Posterior cingulate gyrus (tissue), 11 donors: ENCODE data around the gene FAM181B.

ENCODE experiments used
- DNase-seq, 10 donors: peaks; one replicate each; pipeline versions ENCODE4 v3.0.0 to v3.0.0-alpha.2; 2020 to 2021; ENCODE audit warnings: mixed read lengths in 3 of 10
- intact Hi-C: fragments of 100-400 bp; cut with DNase I; formaldehyde crosslinking; loops from one replicate; pipeline ENCODE4 v1.15.1; 2023

Gene FAM181B

GRCh38 chr11:82732734-82733443 lies 775 bp downstream of the FAM181B start:
- intact Hi-C loops: loop anchor here (5.0 kb wide), 2 partner anchors 114 to 129 kb away; no protein-coding TSS in a partner anchor
- peak in 4 of 10 donors; percentile 69 to 91 (median 76) for DNase-seq

GRCh38 chr11:82732348-82732733 lies 1.3 kb downstream of the FAM181B start:
- DNase-seq: peak in 3 of 10 donors; percentile 35 to 84 (median 83)
- intact Hi-C loops: loop anchor here (5.0 kb wide), 2 partner anchors 115 to 130 kb away; no protein-coding TSS in a partner anchor

- intact Hi-C loops: loop anchor here (5.0 kb wide), 2 partner anchors 116 to 131 kb away; no protein-coding TSS in a partner anchor
Measured at GRCh38 chr11:82731691-82732277, 1.9 kb downstream of the FAM181B start.

GRCh38 chr11:82730754-82731153 lies 2.9 kb downstream of the FAM181B start:
- DNase-seq: no peak
- intact Hi-C loops: loop anchor here (5.0 kb wide), 2 partner anchors 117 to 132 kb away; no protein-coding TSS in a partner anchor

More at GRCh38 chr11:82731691-82732277, 1.9 kb downstream of the FAM181B start:
- DNase-seq: peak in 1 of 10 donors; percentile 44

GRCh38 chr11:82730286-82730685 lies 3.4 kb downstream of the FAM181B start:
- intact Hi-C loops: loop anchor here (5.0 kb wide), 2 partner anchors 117 to 132 kb away; no protein-coding TSS in a partner anchor
- DNase-seq: no peak

GRCh38 chr11:82724026-82724425 lies 9.6 kb downstream of the FAM181B start:
- DNase-seq: no peak
- intact Hi-C loops: no loop called here

- intact Hi-C loops: no loop called here
- DNase-seq: no peak
Measured at GRCh38 chr11:82722231-82722630, 11.4 kb downstream of the FAM181B start.

- peak in 1 of 10 donors; percentile 50 for DNase-seq
- intact Hi-C loops: no loop called here
Measured at GRCh38 chr11:82720267-82721065, 13.2 kb downstream of the FAM181B start.

- intact Hi-C loops: loop anchor here (2.0 kb wide), 1 partner anchor 181 kb away; the partner anchor contains the start of genes DDIAS and PRCP
- peak in 8 of 10 donors; percentile 39 to 93 (median 57) for DNase-seq
Measured at GRCh38 chr11:82719361-82720105, 14.1 kb downstream of the FAM181B start.

- DNase-seq: no peak
- intact Hi-C loops: loop anchor here (1.0 to 2.0 kb wide), 2 partner anchors 145 to 182 kb away; partner anchors contain the start of genes DDIAS and PRCP
Measured at GRCh38 chr11:82718821-82719220, 14.8 kb downstream of the FAM181B start.

GRCh38 chr11:82718307-82718706 lies 15.4 kb downstream of the FAM181B start:
- peak in 9 of 10 donors; percentile 37 to 90 (median 47) for DNase-seq
- intact Hi-C loops: loop anchor here (1.0 to 2.0 kb wide), 2 partner anchors 146 to 182 kb away; partner anchors contain the start of genes DDIAS and PRCP

- intact Hi-C loops: no loop called here
- DNase-seq: no peak
Measured at GRCh38 chr11:82714346-82715174, 19.1 kb downstream of the FAM181B start.

- intact Hi-C loops: no loop called here
Measured at GRCh38 chr11:82711648-82712047, 22.0 kb downstream of the FAM181B start.

GRCh38 chr11:82703796-82704195 lies 29.9 kb downstream of the FAM181B start:
- intact Hi-C loops: no loop called here
- no peak for DNase-seq

More at GRCh38 chr11:82711648-82712047, 22.0 kb downstream of the FAM181B start:
- no peak for DNase-seq

GRCh38 chr11:82703226-82703625 lies 30.4 kb downstream of the FAM181B start:
- intact Hi-C loops: no loop called here
- no peak for DNase-seq

- peak in 3 of 10 donors; percentile 34 to 48 (median 35) for DNase-seq
- intact Hi-C loops: no loop called here
Measured at GRCh38 chr11:82701847-82702520, 31.7 kb downstream of the FAM181B start.

- DNase-seq: peak in 1 of 10 donors; percentile 61
- intact Hi-C loops: no loop called here
Measured at GRCh38 chr11:82698576-82699352, 34.9 kb downstream of the FAM181B start.
